GM21515 (cell line): Measurements from ENCODE around the gene OLFML1.

Experiments
- ATAC-seq: cut with Tn5 transposase; IDR thresholded peaks from one replicate; pipeline ENCODE4 v1.9.1; 2021; ENCODE audit not compliant: unreplicated experiment

OLFML1 gene

DNA sequence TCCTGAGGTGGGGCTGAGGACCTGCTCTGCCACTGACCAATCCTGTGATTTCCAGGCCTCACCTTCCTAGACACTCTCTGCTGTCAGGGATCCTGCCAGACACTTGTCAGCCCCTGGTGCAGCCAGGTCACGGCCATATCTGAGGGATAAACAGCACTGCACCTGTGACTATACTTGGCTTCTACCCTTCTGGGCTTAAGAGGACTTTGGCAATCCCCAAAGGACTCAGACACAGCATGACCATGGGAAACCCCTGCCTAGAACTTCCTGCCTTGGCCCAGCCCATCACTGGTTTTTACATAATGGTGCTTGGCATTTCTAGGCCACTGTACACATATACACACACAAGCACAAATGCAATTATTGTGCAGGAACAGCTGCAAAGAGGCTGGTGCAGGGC lies 11.6 kb upstream of the OLFML1 start:
- peak; percentile 65 for ATAC-seq

DNA sequence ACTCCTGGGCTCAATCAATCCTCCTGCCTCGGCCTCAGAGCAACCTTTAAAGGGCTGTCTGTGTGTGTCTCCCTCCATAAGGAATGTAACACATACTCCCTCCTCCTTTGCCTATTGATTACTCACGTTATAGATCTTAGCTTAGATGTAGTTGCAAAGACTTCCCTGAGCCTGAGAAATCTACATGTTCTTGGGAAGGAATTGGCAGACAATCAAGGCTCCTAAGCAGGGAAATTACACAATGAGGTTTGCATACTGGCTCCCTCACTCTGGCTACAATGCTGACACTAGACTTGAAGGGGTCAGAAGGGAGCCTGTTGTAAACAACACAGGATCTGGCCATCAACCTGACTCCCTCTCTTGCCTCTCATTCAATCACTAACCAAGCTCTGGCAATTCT lies 5.2 kb upstream of the OLFML1 start:
- no peak for ATAC-seq

DNA sequence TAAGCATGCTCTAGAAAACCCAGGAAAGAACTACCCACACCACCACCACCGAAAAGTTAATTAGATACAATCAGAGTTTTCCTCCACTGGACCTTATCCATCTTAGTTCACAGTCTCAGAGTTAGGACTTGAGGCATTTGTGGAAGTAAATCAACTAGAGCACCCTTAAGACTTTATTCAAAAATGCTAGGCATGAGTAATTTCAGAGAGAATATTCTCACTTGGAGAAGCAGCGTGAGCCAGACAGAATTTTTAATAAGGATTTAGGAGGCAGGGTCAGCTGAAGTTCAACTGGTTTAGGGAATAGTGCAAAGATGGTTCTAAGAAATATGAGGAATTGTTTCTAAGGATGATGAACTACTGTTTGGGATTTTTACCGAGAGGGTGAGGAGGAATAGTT lies 1.2 kb upstream of the OLFML1 start:
- ATAC-seq: no peak

DNA sequence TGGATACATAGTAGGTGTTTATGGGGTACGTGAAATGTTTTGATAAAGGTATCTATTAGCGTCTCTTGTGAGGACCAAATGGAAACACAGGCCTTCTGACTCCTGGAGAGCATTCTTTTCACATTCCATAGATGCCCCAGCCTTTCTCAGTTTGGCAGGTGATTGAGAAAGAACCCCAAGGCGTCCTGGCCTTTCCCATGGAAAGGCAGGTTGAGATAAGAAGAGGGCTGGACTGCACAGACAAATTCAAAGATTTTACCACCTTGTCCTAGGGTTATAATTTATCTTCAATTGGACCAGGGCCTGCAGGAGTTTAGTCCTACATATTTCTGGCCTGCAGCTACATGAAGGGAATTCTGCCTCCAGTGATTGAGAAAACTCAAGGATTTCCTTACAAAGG lies 661 bp upstream of the OLFML1 start:
- ATAC-seq: no peak

DNA sequence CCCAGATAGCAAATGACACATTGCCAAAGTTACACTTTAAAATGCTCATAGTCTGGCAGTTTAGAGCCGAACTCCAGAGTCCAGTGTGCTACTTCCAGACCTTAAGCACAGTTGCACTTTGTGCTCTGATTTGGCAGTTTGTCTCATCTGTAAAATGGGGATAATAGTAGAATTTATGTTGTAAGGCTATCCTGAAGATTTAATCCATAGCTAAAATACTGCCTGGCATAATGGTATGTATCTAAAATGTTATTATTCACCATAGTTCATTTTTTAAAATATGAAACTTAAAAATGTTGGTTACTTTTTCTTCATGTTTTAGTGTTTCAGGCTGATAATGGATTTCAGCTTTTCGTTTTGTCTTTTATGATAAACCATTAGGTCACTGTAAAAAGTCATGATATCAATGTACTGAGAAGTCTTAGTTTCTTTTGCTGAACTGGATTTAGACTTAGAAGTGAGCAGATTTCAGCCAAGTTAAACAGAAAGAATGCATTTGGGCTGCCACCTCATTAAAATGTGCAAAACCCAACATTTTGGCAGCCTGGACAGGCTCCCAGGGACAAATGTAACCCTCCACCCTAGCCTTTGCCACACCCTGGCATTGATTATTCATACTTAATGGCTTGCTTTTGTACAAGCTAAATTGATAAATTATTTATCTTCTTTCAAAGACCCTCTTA lies 933 bp downstream of the OLFML1 start:
- no peak for ATAC-seq

- ATAC-seq: no peak
Observed at GRCh38 chr11:7486781-7487140, 1.5 kb downstream of the OLFML1 start.

DNA sequence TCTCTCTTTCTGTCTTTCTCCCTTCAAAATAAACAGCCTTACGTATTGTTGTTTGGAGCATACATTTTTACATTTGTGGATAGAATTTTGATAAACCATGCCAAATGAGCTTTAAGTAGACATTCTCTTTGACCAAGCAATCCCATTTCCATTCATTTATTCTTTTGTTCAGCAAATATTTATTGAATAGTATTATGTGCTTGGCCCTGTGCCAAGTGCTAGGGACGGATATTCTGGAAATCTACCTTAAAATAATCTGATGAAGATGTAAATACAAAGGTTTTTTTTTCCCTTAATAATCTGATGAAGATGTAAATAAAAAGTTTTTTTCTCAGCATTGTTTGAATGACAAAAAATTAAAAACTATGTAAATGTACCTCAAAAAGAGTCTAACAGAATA lies 2.1 kb downstream of the OLFML1 start:
- no peak for ATAC-seq

GRCh38 chr11:7488681-7489080 lies 3.4 kb downstream of the OLFML1 start:
- no peak for ATAC-seq

DNA sequence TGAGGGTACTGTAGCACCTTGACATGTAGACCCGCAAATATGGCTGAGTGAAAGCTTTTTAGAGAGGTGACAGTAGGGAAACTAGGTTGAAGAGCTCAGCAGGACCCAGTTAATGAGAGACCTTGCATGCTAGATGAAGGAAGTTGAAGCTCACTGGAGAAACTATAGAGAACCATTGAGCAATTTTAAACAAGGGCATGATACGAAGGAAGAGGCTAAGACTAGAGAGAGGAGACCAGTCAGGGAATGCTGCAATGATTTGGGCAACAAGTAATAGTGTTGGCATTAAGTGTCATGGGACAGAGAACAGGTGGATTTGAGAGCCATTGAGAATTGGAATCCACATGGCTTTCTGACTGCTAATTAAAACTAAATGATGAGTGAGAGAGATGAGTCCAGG lies 4.1 kb downstream of the OLFML1 start:
- ATAC-seq: no peak

- ATAC-seq: no peak
Observed at GRCh38 chr11:7490054-7490453, 4.7 kb downstream of the OLFML1 start.

- no peak for ATAC-seq
Observed at GRCh38 chr11:7490535-7490934, 5.2 kb downstream of the OLFML1 start.

DNA sequence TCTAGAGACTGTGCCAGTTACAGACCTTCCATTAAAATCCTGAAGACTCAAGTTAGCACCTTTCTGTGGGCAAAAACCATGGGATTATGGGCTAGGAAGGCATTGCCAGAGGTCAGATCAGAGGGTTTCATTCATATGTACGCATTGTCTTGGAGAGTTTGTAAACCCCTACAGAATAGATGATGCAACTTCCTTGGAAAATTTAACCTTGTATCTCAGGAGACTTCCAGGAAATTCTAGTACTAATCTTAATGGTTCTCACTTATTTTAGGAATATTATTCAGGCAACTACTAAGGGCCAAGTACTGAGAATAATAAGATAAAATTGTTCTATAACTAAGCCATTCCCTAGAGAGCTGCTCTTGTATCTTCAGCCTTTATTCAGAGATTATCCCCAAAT lies 6.9 kb downstream of the OLFML1 start:
- no peak for ATAC-seq

GRCh38 chr11:7493670-7494069 lies 8.4 kb downstream of the OLFML1 start:
- ATAC-seq: no peak

GRCh38 chr11:7494086-7494745 lies 8.9 kb downstream of the OLFML1 start:
- ATAC-seq: no peak

GRCh38 chr11:7495882-7496551 lies 10.7 kb downstream of the OLFML1 start:
- ATAC-seq: peak; percentile 93

- ATAC-seq: no peak
Observed at GRCh38 chr11:7498193-7498592, 12.9 kb downstream of the OLFML1 start.

DNA sequence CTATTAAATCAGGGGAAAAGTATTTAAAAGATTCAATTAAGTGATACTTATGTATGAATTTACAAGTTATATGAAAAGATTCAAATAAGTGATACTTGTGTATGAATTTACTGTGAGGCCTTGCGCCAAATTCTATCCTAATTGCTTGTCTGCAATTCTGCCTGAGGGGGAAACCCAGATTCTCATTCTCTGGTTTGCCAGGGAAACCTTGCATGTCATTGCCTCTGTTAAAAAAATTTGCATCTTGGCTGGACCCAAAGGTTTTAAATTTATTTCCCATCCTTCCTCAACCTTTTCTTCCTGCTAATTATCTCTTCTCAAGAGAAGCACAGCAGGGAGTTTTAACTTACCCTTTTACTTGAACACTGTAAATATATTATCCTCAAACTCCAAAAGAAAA lies 13.8 kb downstream of the OLFML1 start:
- ATAC-seq: no peak

- no peak for ATAC-seq
Observed at GRCh38 chr11:7500251-7500650, 14.9 kb downstream of the OLFML1 start.

DNA sequence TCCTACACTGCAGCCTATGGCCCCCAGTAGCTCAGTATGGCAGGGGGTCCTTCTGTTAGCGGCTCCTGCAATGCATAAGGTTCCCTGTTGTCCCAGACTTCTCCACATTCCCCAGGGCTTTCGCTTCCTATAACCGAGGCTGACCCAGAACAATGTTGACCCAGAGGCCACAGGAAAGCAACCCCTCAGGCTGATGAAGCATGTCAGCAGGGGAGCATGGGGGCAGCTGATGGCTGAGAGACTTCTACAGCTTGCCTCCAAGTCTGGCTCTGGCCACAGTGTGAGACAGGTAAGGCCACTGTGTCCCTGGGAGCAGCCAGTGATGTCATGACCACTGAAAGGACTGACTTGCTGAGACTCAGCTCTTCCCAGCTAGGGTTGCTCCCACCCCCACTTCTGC lies 15.9 kb downstream of the OLFML1 start:
- ATAC-seq: no peak

- peak; percentile 48 for ATAC-seq
Observed at GRCh38 chr11:7501894-7502293, 16.6 kb downstream of the OLFML1 start.

- ATAC-seq: no peak
Observed at GRCh38 chr11:7506243-7506642, 20.9 kb downstream of the OLFML1 start.

- ATAC-seq: no peak
Observed at GRCh38 chr11:7508087-7508486, 22.8 kb downstream of the OLFML1 start.
